Medulla oblongata (tissue), 1 donor: ENCODE data around the gene INPP5K.
"Not testable (repeated sequence)": the region's sequence is repeated elsewhere in the genome, so short reads cannot be mapped to it uniquely, and the experiment has no call there.

Experiments
- DNase-seq: peaks from one replicate; pipeline ENCODE4 v3.0.0-alpha.2; 2015; ENCODE audit errors: extremely low spot score

INPP5K gene

GRCh38 chr17:1546292-1546922, 30.0 kb upstream of the INPP5K start:
- DNase-seq = no peak

GRCh38 chr17:1545618-1546017, 29.2 kb upstream of the INPP5K start:
- DNase-seq = no peak

GRCh38 chr17:1542316-1542715, 25.9 kb upstream of the INPP5K start:
- no peak for DNase-seq

GRCh38 chr17:1541367-1541904, 25.0 kb upstream of the INPP5K start:
- DNase-seq = no peak

GRCh38 chr17:1539811-1540210, 23.4 kb upstream of the INPP5K start:
- DNase-seq = no peak

- DNase-seq = no peak
Measured at GRCh38 chr17:1535737-1536136, 19.3 kb upstream of the INPP5K start.

GRCh38 chr17:1533661-1534325, 17.4 kb upstream of the INPP5K start:
- DNase-seq = no peak

GRCh38 chr17:1532836-1533602, 16.6 kb upstream of the INPP5K start:
- no peak for DNase-seq

- no peak for DNase-seq
Measured at GRCh38 chr17:1529863-1530262, 13.5 kb upstream of the INPP5K start.

- DNase-seq = not testable (repeated sequence)
Measured at GRCh38 chr17:1526876-1527275, 10.5 kb upstream of the INPP5K start.

GRCh38 chr17:1522626-1523025, 6.2 kb upstream of the INPP5K start:
- DNase-seq = no peak

- DNase-seq = no peak
Measured at GRCh38 chr17:1521086-1521640, 4.8 kb upstream of the INPP5K start.

GRCh38 chr17:1519678-1520077, 3.3 kb upstream of the INPP5K start:
- no peak for DNase-seq

GRCh38 chr17:1518410-1518809, 2.0 kb upstream of the INPP5K start:
- DNase-seq = no peak

GRCh38 chr17:1515640-1516387, 598 bp downstream of the INPP5K start:
- DNase-seq = peak; percentile 82

- DNase-seq = no peak
Measured at GRCh38 chr17:1512351-1512750, 4.1 kb downstream of the INPP5K start.

GRCh38 chr17:1511756-1512321, 4.6 kb downstream of the INPP5K start:
- DNase-seq = peak; percentile 59

- no peak for DNase-seq
Measured at GRCh38 chr17:1511290-1511689, 5.1 kb downstream of the INPP5K start.

- no peak for DNase-seq
Measured at GRCh38 chr17:1509290-1509881, 7.0 kb downstream of the INPP5K start.

- not testable (repeated sequence) for DNase-seq
Measured at GRCh38 chr17:1508709-1509108, 7.7 kb downstream of the INPP5K start.
